K562 (cell line): ENCODE results near the gene PCED1B. TPM values are rescaled to one million over a fixed set of nuclear protein-coding genes. Genes with fewer than 3 reads are reported as not detected.
A peak's percentile ranks its signal among the peaks of the same experiment; 100 is the strongest.

Experiments
- BHLHE40 ChIP-seq: IDR thresholded peaks from 2 replicates; pipeline ENCODE4 v1.6.1; 2011; ENCODE audit warnings: low read length, improper control_type of control experiment
- CBX8 ChIP-seq: fragments of 200-600 bp; sonication (generic); IDR thresholded peaks from 2 replicates; pipeline ENCODE4 v1.6.1; 2012; ENCODE audit warnings: borderline replicate concordance, mixed run types, low read depth, mild to moderate bottlenecking, moderate library complexity, mixed read lengths, low read length, control low read depth, inconsistent platforms; ENCODE audit not compliant: poor library complexity, severe bottlenecking; ENCODE audit errors: extremely low read depth
- CC2D1A ChIP-seq: fragments of 450-650 bp; IDR thresholded peaks from 2 replicates; pipeline ENCODE4 v1.6.1; 2017; ENCODE audit warnings: mild to moderate bottlenecking
- CCNT2 ChIP-seq: IDR thresholded peaks from 2 replicates; pipeline ENCODE4 v1.6.1; 2011; ENCODE audit warnings: borderline replicate concordance, low read depth, mild to moderate bottlenecking, moderate library complexity, mixed read lengths, low read length; ENCODE audit not compliant: insufficient read length; ENCODE audit errors: extremely low read depth
- E2F3 ChIP-seq: fragments of 250-450 bp; sonication (Bioruptor Pico); IDR thresholded peaks from 2 replicates; pipeline ENCODE4 v1.4.0; 2020; ENCODE audit warnings: mild to moderate bottlenecking
- FIP1L1 ChIP-seq: fragments of 200-400 bp; formaldehyde crosslinking; IDR thresholded peaks from 2 replicates; pipeline ENCODE4 v1.6.1; 2018; ENCODE audit warnings: mild to moderate bottlenecking, low read depth, low read length; ENCODE audit not compliant: poor library complexity, severe bottlenecking
- FOXA3 ChIP-seq, 2 experiments: fragments of 450-650 bp in 1 of 2; sonication (generic) in 1 of 2; formaldehyde crosslinking; IDR thresholded peaks in 1 of 2; conservative IDR thresholded peaks in 1 of 2; 2 replicates each; pipeline versions ENCODE4 v1.4.0 to v1.8.0; 2020 to 2022; ENCODE audit warnings: mild to moderate bottlenecking in 2 of 2, missing genetic modification reagents in 1 of 2
- MBD2 ChIP-seq: sonication (generic); IDR thresholded peaks from 2 replicates; pipeline ENCODE4 v1.6.1; 2016; ENCODE audit warnings: low read depth, borderline replicate concordance
- NFXL1 ChIP-seq: fragments of 450-650 bp; formaldehyde crosslinking; IDR thresholded peaks from 2 replicates; pipeline ENCODE4 v1.4.0; 2021; ENCODE audit warnings: mild to moderate bottlenecking
- POLR2B ChIP-seq: fragments of 450-650 bp; IDR thresholded peaks from 2 replicates; pipeline ENCODE4 v1.6.1; 2018; ENCODE audit warnings: low read depth; ENCODE audit not compliant: partially characterized antibody
- POLR2H ChIP-seq: IDR thresholded peaks from 2 replicates; pipeline ENCODE4 v1.6.1; 2016; ENCODE audit warnings: missing genetic modification characterization, low read depth, mild to moderate bottlenecking, control low read depth, missing compliant biosample characterization, moderate library complexity
- RB1 ChIP-seq: fragments of 450-650 bp; IDR thresholded peaks from 2 replicates; pipeline ENCODE4 v1.6.1; 2017; ENCODE audit warnings: low read depth, mild to moderate bottlenecking
- SMAD2 ChIP-seq: fragments of 150-350 bp; IDR thresholded peaks from 2 replicates; pipeline ENCODE4 v1.6.1; 2014; ENCODE audit warnings: low read depth, mild to moderate bottlenecking, low read length
- SP2 ChIP-seq: IDR thresholded peaks from 2 replicates; pipeline ENCODE4 v1.6.1; 2011; ENCODE audit warnings: mild to moderate bottlenecking, low read depth, low read length, moderate library complexity; ENCODE audit not compliant: poor library complexity, severe bottlenecking; ENCODE audit errors: extremely low read depth
- ZBTB7A ChIP-seq: IDR thresholded peaks from 2 replicates; pipeline ENCODE4 v1.6.1; 2011; ENCODE audit warnings: low read depth, mild to moderate bottlenecking, low read length, moderate library complexity, borderline replicate concordance; ENCODE audit not compliant: control insufficient read depth
- ZNF146 ChIP-seq: IDR thresholded peaks from one replicate; pipeline ENCODE4 v1.6.1; 2018; ENCODE audit warnings: missing compliant biosample characterization; ENCODE audit not compliant: unreplicated experiment
- polyA plus RNA-seq, 8 experiments: library from polyadenylated mRNA; depleted of rRNA in 4 of 8; stranded (reverse) in 5 of 8; unstranded in 3 of 8; fragments of >200 nt; fragmentation: Nextera tagmentation in 2 of 8; fragmentation: Illumina TruSeq in 1 of 8; extraction: Ambion mirVana in 2 of 8; extraction: Trizol in 1 of 8; gene quantifications; 2 replicates each; pipeline versions ENCODE4 v1.2.1 to v1.2.3, GENCODE V29; 2011 to 2014; ENCODE audit warnings: inconsistent platforms in 1 of 8, missing spikeins in 1 of 8
- total RNA-seq, 7 experiments: library from RNA; depleted of rRNA in 6 of 7; stranded (reverse); fragments of >200 nt in 6 of 7; fragmentation: Illumina TruSeq in 2 of 7; extraction: Trizol in 2 of 7; gene quantifications; 2 replicates each; pipeline versions ENCODE4 v1.2.1 to v1.2.3, GENCODE V29; 2011 to 2021; ENCODE audit warnings: low replicate concordance in 1 of 7
- TF ChIP-seq, protein P1 (sequence below): fragments of 200-800 bp; sonication (Bioruptor generic); IDR thresholded peaks from 2 replicates; pipeline ENCODE4 v1.6.1; 2017; ENCODE audit warnings: missing genetic modification characterization, missing compliant biosample characterization
- TF ChIP-seq, protein P2 (sequence below): sonication (generic); formaldehyde crosslinking; IDR thresholded peaks from 2 replicates; pipeline ENCODE4 v1.8.1; 2022; ENCODE audit warnings: missing genetic modification reagents
- TF ChIP-seq, protein P3 (sequence below), 2 experiments: IDR thresholded peaks; 2 replicates each; pipeline ENCODE4 v1.6.1; 2012; ENCODE audit warnings: improper control_type of control experiment in 2 of 2, low read depth in 2 of 2, low read length in 2 of 2, borderline replicate concordance in 1 of 2
- TF ChIP-seq, protein P4 (sequence below): fragments of 250-450 bp; sonication (Bioruptor Pico); IDR thresholded peaks from 2 replicates; pipeline ENCODE4 v1.9.0; 2021; ENCODE audit warnings: mild to moderate bottlenecking, inconsistent platforms

Gene PCED1B
- total and polyA plus RNA-seq, 9 of the 15 experiments (the other 6 are each of a cell fraction or from before 2014, with no cell fraction given) = 1.2 to 9.3 (median 2.5) TPM

DNA sequence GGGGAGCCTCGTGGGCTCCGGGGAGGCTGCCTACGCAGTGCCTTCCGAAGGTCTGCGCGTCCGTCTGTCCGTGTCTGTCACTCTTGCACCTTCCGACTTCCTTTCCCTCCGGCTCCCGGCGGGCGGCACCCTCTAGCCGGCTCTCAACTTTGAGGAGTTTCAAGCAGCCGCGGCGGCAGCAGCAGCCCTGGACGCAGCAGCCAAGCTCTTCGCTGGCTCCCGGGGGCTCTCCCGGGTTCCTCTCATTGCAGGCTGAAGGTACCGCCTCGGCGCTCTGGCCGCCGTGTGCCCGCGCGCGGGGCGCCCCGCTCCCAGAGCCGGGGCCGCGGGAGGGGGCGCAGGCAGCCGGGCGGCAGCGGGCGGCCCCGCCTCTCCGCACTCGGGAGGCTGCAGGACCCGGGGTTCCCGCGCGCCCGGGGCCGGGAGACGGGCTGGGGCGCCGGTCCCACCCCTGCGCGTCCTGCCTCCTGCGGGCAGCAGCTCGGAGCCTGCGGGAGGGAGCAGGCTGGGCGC, at the start of gene PCED1B, which contains the start of gene AMIGO2 (continued):
- TF ChIP-seq ZBTB7A (peak; percentile 64; the same call in 1 of the 2 replicates), BHLHE40 (0 out of 2 replicates have a peak, but pooled peaks have one; percentile 16), POLR2H (tag) (peak; percentile 53; the same call in 1 of the 2 replicates), CC2D1A (peak; percentile 48; the same call in 1 of the 2 replicates), ZNF146 (CRISPR knock-in tag) (no peak), RB1 (peak; percentile 64), E2F3 (CRISPR knock-in tag) (peak; percentile 13; the same call in 1 of the 2 replicates), CCNT2 (peak; percentile 70), FOXA3 (CRISPR knock-in tag; conservative IDR thresholded peaks at IDR 0.05 in 1 of 2, IDR thresholded peaks at IDR 0.05 in 1 of 2) (no peak), MBD2 (no peak), SMAD2 (no peak), POLR2B (peak; percentile 32), FIP1L1 (peak; percentile 12), NFXL1 (no peak), CBX8 (no peak), SP2 (no peak)
- TF ChIP-seq, protein P1, sequence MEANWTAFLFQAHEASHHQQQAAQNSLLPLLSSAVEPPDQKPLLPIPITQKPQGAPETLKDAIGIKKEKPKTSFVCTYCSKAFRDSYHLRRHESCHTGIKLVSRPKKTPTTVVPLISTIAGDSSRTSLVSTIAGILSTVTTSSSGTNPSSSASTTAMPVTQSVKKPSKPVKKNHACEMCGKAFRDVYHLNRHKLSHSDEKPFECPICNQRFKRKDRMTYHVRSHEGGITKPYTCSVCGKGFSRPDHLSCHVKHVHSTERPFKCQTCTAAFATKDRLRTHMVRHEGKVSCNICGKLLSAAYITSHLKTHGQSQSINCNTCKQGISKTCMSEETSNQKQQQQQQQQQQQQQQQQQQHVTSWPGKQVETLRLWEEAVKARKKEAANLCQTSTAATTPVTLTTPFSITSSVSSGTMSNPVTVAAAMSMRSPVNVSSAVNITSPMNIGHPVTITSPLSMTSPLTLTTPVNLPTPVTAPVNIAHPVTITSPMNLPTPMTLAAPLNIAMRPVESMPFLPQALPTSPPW (CRISPR knock-in tag) = peak; percentile 86
- TF ChIP-seq, protein P2, sequence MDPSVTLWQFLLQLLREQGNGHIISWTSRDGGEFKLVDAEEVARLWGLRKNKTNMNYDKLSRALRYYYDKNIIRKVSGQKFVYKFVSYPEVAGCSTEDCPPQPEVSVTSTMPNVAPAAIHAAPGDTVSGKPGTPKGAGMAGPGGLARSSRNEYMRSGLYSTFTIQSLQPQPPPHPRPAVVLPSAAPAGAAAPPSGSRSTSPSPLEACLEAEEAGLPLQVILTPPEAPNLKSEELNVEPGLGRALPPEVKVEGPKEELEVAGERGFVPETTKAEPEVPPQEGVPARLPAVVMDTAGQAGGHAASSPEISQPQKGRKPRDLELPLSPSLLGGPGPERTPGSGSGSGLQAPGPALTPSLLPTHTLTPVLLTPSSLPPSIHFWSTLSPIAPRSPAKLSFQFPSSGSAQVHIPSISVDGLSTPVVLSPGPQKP (CRISPR knock-in tag) = no peak
- TF ChIP-seq, protein P3, sequence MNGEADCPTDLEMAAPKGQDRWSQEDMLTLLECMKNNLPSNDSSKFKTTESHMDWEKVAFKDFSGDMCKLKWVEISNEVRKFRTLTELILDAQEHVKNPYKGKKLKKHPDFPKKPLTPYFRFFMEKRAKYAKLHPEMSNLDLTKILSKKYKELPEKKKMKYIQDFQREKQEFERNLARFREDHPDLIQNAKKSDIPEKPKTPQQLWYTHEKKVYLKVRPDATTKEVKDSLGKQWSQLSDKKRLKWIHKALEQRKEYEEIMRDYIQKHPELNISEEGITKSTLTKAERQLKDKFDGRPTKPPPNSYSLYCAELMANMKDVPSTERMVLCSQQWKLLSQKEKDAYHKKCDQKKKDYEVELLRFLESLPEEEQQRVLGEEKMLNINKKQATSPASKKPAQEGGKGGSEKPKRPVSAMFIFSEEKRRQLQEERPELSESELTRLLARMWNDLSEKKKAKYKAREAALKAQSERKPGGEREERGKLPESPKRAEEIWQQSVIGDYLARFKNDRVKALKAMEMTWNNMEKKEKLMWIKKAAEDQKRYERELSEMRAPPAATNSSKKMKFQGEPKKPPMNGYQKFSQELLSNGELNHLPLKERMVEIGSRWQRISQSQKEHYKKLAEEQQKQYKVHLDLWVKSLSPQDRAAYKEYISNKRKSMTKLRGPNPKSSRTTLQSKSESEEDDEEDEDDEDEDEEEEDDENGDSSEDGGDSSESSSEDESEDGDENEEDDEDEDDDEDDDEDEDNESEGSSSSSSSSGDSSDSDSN (IDR thresholded peaks at IDR 0.05; ENCODE audit: borderline replicate concordance in 1 of 2, low read depth in 2 of 2, low read length in 2 of 2) = peak; percentile 61 to 89; a peak in 3 of 4 replicates
- TF ChIP-seq, protein P4, sequence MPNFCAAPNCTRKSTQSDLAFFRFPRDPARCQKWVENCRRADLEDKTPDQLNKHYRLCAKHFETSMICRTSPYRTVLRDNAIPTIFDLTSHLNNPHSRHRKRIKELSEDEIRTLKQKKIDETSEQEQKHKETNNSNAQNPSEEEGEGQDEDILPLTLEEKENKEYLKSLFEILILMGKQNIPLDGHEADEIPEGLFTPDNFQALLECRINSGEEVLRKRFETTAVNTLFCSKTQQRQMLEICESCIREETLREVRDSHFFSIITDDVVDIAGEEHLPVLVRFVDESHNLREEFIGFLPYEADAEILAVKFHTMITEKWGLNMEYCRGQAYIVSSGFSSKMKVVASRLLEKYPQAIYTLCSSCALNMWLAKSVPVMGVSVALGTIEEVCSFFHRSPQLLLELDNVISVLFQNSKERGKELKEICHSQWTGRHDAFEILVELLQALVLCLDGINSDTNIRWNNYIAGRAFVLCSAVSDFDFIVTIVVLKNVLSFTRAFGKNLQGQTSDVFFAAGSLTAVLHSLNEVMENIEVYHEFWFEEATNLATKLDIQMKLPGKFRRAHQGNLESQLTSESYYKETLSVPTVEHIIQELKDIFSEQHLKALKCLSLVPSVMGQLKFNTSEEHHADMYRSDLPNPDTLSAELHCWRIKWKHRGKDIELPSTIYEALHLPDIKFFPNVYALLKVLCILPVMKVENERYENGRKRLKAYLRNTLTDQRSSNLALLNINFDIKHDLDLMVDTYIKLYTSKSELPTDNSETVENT = no peak
